ENCODE measurements around the gene SEMA3E.

DNA sequence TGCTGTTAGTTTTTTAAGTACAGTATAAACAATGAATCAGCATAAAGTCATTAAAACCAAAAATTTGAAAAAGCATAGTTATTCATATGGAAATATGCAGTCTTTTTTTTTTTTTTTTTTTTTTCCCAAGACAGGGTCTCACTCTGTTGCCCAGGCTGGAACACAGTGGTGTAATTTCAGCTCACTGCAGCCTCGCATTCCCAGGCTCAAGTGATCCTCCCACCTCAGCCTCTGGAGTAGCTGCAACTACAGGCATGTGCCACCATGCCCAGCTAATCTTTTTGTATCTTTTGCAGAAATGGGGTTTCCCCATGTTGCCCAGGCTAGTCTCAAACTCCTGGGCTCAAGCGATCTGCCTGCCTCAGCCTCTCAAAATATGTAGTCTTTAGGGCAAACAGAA lies 182.0 kb downstream of the SEMA3E start:
- TF ChIP-seq, protein P1, sequence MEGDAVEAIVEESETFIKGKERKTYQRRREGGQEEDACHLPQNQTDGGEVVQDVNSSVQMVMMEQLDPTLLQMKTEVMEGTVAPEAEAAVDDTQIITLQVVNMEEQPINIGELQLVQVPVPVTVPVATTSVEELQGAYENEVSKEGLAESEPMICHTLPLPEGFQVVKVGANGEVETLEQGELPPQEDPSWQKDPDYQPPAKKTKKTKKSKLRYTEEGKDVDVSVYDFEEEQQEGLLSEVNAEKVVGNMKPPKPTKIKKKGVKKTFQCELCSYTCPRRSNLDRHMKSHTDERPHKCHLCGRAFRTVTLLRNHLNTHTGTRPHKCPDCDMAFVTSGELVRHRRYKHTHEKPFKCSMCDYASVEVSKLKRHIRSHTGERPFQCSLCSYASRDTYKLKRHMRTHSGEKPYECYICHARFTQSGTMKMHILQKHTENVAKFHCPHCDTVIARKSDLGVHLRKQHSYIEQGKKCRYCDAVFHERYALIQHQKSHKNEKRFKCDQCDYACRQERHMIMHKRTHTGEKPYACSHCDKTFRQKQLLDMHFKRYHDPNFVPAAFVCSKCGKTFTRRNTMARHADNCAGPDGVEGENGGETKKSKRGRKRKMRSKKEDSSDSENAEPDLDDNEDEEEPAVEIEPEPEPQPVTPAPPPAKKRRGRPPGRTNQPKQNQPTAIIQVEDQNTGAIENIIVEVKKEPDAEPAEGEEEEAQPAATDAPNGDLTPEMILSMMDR (IDR thresholded peaks at IDR 0.05): no peak
- TF ChIP-seq POLR2AphosphoS5 (IDR thresholded peaks at IDR 0.05; ENCODE audit: low read depth, low read length) (no peak), SIN3A (IDR thresholded peaks at IDR 0.05; ENCODE audit: borderline replicate concordance, insufficient read depth, low read depth, low read length) (no peak)

Measured in Panc1 (cell line).